Frontal cortex (tissue), 4 donors: ENCODE results near the gene CBX2. TPM values are rescaled to one million over a fixed set of nuclear protein-coding genes. Genes with fewer than 3 reads are reported as not detected.
"Not testable (repeated sequence)": the region's sequence is repeated elsewhere in the genome, so short reads cannot be mapped to it uniquely, and the experiment has no call there.

Experiments used
- DNase-seq, 2 donors: peaks; one replicate each; pipeline ENCODE4 v3.0.0; 2012; ENCODE audit warnings: low spot score in 2 of 2
- FAIRE-seq: peaks from 2 replicates; lab custom pipeline; 2012; peaks lifted over from hg19 to GRCh38; lab: Jason Lieb, UNC
- total RNA-seq: library from RNA; depleted of rRNA; stranded (reverse); fragments of >200 nt; gene quantifications from one replicate; pipeline ENCODE4 v1.2.3, GENCODE V29; 2014
- donor health status: control.
- donor health status: control.
- donor health status: control.

The CBX2 gene
- total RNA-seq, 1 donor from 2014 or later = 6.1 TPM

DNA sequence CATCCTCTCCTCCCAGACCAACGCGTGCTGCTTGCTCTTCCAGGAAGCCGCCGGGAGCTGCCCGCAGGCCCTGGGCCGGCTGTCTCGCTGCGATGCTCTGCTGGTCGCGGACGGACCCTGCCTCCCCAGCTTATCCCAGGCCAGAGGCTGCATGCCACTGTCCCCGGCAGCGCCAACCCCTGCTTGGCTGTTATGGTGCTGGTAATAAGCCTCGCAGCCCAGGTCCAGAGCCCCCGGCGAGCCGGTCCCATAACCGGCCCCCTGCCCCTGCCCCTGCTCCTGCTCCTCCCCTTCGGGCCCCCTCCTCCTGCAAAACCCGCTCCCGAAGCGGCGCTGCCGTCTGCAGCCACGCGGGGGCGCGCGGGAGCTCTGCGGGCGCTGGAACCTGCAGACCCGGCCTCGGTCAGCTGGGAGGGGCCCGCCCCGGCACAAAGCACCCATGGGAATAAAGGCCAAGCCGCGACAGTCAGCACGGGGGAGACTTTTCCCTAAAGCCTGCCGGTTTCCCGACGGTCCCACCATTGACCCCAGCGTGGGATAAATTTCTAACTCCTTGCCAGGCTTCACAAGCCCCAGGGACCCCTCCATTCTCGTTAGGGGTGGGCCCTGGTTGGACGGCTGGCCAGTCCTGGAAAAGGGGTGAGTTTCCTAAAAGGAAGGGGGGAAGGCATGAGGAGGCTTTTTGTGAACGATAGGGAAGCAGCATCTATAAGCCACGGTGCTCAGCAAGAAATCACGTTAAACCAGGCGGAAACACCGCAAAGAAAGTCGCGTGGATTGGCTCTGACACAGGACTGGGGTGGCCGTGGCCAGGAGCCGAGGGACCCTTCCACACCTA, 36.0 kb upstream of the CBX2 start:
- peak; percentile 72 to 86 for DNase-seq
- no peak for FAIRE-seq

DNA sequence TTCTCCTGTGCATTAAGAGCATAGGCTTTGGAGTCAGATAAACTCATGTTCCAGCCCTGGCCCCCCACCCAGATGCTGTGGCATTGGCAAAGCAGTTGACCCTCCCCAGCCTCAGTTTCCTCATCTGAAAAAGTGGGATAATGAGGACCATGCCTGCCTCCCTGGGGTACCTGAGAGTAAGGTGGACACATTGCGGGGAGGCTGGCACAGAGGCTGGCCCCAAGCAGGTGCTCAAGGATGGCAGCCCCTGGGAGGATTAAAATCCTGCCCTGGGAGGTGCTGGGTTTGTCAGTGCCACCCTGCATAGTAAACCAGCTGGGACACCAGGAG, 35.4 kb upstream of the CBX2 start:
- DNase-seq (no peak), FAIRE-seq (no peak)

DNA sequence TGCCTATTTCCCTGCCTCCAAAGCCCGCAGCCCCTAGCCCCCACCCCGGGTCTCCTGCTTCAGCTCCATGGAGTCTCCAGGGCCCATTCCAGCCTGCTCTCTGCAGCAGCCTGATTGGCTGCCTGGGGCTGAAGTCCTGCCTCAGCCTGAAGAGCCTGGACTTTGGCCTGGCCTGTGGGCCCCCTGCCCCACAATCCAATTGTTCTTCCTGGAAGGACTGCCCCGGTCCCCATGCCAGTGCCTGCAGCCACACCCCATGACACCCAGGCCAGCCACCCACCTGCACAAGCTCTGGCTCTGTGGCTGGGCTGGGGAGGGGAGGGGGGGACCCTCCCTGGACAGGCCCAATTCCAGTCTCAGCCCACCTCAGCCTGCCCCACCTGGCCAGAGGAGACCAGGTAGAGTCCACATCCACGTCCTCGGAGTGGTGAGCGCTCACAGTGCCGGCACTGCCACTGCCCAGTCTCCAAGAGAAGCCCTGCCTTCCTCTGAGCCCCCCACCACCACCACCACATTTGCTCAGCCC, 34.9 kb upstream of the CBX2 start:
- DNase-seq (no peak), FAIRE-seq (no peak)

DNA sequence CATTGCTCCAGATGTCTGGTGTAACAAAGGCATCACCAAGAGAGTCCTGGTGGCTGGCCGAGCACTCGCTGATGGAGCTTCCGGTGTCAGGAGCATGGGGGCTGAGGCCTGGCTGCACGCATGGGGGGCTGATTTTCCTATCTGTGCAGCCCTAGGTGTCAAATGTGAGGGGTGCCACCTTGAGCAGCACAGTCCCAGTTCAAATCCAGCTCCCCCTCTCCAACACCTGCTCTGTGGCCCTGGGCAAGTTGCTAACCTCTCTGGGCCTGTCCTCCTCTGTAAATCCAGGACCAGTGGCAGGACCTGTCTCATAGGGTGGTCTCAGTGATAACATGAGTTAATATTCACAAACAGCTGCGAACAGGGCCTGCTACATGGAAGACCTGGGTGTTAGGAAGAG, 34.3 kb upstream of the CBX2 start:
- no peak for FAIRE-seq
- DNase-seq = no peak

DNA sequence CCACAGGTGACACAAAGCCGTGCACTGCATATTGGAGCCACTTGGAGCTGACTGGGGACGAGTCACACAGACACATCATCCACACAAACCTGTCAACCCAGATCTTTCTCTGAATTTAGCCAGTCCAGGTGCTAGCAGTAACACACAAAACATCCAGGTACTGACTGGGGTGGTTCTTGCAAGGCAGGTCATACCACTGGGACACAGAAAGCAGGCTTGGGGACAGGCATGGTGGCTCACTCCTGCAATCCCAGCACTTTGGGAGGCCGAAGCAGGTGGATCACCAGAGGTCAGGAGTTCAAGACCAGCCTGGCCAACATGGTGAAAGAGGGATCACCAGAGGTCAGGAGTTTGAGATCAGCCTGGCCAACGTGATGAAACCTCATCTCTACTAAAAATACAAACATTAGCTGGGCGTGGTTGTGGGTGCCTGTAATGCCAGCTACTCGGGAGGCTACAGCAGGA, 32.3 kb upstream of the CBX2 start:
- FAIRE-seq = no peak
- no peak for DNase-seq

DNA sequence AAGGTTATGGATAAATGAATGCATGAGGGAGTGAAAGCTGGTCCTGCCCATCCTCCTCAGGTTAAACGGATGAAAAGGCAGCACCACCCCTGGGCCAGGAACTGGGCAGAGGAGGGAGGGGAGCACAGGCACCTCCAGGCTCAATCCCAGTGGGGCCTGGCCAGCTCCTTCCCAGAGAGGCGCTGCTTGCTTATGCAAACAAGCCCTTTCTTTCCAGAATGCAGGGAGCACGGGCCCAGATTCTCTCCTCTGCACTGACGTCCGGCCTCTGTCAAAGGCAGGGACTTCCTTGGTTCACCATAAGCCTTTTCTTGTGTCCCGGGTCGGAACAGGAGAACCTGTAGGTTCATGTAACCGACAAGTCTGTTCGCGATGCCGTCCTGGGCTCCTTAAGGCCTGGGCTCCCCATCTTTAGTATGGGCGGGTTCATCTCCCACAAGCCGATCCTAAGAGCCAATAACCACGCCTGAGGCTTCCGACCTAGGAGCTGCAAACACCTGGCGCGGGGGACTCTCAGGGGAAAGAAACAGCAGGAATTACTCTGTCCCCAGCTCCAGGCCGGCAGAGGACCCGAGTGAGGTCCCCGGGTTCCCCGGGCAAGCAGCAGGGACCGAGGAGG, 30.9 kb upstream of the CBX2 start:
- FAIRE-seq (no peak), DNase-seq (no peak)

DNA sequence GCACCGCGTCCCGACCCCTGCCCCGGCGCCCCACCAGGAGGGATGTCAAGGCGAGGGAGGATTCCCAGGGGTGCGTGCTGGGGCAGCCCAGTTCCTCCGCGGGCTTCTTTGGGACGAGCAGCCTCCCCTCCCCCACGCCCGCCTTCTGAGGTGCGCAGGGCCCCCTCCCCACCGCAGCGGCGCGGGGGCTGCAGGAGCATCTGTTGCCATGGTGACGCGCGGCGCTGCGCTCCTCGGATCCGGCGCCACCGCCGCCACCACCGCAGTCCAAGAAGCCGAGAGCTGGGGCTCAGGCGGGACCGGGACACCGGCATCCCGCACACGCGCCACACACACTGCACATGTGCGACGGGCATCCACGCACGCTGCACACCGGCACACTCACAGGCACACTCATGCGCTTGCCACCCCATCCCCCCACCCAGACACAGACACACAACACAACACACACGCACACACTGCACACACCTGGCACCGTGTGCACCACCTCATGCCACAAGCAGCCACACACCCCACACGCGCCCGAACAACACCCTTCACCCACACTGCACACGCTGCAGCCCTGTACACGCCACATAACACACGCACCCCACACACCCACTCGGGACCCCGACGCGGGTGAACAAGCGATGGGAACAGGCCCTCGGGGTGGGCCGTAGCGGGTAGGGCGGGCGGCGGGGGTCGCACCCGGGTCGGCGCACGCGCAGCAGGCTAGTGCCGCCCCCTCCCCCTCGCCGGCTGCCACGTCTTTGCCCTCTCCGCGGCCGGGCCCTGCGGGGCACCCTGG, 30.2 kb upstream of the CBX2 start:
- FAIRE-seq = no peak
- DNase-seq = peak; percentile 39 to 56

DNA sequence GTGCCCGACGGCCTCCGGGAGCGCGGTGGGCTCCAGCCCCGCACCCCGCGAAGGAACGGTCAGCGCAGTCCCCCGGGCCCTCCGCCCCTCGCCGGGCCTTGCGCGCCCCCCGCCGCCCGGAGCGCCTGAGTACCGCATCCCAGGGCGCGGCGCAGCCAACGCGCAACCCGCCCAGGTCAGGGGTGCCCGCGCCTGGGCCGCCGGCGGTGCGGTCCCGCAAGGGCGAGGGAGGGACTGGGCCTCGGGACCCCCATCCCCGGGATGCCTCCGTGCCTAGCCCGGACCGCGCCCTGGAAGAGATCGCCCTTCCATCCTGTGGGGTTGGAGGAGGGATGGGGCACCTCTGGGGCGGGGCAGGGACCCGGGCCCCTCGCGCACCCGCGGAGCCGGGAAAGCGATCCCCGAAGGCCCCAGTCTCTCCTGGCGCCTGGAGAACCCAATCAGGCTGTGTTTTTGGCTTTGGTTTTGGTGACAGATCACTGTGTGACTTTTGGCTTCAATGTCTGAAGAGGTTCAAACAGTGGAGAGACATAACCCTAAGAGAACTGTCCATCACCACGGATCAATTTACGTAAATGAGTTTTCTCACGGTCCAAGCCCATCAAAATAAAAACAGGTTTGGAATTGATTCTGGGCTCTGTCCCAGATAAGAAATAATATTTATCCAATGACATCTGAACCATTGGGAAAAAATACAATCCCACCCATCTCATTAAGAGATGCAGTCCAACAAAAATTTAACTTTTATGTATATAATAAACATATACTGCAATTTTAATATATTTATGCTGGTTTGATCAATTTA, 29.5 kb upstream of the CBX2 start:
- DNase-seq (no peak), FAIRE-seq (no peak)

DNA sequence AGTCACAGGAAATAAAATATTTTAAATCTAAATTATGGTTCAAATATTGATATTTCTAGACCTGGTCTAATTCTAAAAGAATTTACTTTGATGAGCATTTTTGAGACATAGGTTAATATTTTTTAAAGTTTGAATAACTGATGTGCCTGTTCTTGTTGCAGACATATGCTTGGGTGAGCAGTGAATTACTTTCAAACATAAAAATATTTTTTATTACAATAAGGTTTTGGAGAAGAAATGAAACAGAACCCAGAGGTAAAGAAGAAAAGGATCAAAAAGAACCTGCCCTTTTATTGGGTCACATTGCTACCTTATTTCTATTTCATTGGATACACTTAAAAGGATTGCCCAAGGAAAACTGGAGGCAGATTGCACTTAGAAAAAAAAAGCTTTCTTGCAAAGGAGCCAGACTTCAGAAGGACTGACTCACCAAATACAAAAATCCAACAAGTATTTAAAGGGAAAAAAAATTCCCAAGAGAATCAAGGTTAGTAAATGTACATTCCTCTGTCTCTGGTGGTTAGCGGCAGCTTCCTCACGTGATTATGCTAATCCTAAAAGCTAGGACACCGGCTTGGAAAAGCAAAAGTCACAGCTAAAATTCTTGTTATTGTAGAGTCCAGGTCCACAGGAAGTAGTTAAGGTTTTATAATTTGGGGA, 28.7 kb upstream of the CBX2 start:
- no peak for FAIRE-seq
- no peak for DNase-seq

DNA sequence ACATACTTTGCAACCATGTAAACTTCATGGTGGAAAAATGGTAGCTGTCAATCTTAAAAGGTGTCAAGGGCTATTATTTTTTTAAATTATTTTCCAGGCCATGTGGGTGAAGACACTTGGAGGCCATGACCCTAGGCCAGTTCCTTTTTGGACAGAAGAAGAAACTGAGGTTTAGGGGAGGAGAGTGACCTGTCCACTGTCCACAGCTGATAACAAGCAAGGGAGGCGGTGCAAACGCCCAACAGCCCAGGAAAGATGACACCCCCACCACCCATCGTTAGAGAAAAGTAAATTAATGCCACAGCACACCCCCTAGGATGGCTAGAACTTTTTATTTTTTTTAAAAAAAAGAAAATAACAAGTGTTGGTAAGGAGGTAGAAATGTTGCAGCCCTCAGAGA, 28.0 kb upstream of the CBX2 start:
- DNase-seq (no peak), FAIRE-seq (no peak)

DNA sequence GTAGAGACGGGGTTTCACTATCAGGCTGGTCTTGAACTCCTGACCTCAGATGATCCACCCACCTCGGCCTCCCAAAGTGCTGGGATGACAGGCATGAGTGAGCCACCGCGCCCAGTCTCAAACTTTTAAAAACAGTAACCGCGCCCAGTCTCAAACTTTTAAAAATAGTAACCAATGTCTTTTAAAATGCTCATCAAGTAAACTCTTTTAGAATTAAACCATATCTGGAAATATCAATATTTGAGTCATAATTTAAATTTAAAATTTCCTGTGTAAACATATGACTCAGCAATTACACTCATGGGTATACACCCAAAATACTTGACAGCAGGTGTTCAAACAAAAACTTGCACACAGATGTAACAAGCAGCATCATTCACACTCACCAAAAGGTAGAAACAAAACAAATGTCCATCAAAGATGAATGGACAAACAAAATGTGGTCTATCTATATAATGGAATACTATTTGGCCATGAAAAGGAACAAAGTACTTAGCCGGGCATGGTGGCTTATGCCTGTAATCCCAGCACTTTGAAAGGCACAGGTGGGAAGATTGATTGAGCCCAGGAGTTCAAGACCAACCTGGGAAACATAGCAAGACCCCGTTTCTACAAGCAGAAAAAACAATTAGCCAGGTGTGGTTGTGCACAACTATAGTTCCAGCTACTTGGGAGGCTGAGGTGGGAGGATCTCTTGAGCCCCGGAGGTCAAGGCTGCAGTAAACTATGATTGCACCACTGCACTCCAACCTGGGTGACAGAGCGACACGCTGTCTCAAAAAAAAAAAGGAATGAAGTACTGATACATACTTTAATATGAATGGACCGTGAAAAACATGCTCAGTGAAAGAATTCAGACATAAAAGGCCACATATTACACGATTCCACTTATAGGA, 27.1 kb upstream of the CBX2 start:
- DNase-seq (no peak), FAIRE-seq (no peak)

DNA sequence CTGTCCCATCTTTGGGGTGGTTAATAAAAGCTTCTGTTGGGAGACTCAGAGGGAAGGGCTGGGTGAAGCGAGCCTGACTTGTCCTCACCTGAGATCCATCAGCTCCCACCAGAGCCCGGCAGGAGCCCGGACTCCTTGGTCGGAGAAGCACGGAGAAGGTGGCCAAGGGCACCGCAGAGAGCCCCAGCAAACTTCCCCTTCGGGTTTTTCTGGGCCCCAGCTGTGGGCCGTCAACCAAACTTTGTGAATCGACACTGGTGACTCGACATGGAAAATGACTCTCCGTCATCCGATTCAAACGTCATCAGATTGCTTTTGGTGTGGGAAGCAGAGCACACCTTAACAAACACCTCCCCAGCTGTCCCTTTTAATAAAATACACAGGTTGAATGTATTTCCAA, 25.8 kb upstream of the CBX2 start:
- no peak for FAIRE-seq
- DNase-seq = no peak

DNA sequence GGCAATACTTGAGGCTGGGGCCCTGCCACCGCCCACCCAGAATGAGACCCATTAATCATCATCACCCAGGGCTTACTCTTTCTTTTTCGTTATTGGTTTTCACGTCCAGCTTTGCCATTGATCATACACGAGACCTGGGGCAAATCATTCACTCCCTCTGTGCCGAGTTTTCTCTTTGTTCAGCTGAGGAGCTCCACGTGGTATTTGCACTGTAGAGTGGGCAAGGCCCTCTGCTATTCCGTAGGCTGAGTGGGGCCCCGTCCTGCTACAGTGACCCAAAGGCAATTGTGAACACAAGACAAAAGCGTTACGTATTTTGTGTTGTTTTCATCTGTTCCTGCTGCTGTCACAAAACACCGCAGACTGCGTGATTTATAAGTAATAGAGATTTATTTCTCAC, 23.6 kb upstream of the CBX2 start:
- DNase-seq (no peak), FAIRE-seq (no peak)

DNA sequence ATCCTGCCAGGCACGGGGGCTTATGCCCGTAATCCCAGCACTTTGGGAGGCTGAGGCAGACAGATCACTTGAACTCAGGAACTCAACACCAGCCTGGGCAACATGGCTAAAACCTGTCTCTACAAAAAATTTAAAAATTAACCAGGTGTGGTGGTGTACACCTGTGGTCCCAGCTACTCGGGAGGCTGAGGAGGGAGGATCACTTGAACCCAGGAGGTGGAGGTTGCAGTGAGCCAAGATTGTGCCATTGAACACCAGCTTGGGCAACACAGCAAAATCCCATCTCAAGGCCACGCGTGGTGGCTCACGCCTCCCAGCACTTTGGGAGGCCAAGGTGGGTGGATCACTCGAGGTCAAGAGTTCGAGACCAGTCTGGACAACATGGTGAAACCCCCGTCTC, 23.0 kb upstream of the CBX2 start:
- not testable (repeated sequence) for DNase-seq, FAIRE-seq

DNA sequence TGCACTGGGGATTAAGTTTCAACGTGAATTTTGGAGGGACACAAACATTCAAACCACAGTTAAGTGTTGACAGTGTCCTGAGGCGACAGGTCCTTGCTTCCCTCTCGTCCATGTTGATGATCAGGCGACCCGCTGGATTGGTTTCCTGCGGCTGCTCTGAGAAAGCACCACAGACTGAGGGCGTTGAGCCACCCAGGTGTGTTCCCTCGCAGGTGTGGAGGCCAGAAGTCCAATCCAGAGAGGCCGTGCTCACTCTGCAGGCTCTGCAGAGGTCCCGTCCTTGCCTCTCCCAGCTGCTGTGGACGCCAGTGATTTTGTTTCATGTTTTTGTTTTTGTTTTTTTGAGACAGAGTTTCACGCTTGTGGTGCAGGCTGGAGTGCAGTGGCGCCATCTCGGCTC, 22.4 kb upstream of the CBX2 start:
- no peak for FAIRE-seq
- no peak for DNase-seq

DNA sequence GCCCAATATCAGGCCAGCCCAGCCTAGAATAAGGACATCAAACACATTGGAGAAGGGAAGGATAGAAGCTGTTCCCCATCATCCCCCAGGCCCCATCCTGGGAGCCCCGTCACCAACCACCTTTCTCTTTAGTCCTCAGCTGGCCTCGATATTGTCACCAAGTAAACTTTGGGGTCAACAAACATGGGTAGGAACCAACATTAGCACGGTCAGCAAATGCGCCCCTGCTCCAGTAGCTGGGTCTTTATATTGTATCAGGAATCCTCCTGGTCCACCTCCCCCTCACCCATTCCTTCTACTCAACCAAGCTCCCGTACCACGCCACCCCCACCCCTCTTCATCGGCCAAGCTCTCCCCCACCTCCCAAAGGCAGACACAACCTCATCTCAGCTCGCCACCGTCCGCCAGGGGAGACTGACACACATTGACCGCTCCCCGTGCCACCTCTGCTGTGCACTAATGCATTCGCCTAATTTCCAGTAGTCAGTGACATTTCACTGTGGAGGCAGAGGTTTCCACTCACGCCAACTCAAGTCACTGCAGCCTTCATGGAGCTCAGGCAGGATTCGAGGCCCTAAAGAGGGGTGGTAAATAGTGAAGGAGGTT, 20.7 kb upstream of the CBX2 start:
- DNase-seq = no peak
- FAIRE-seq = no peak

DNA sequence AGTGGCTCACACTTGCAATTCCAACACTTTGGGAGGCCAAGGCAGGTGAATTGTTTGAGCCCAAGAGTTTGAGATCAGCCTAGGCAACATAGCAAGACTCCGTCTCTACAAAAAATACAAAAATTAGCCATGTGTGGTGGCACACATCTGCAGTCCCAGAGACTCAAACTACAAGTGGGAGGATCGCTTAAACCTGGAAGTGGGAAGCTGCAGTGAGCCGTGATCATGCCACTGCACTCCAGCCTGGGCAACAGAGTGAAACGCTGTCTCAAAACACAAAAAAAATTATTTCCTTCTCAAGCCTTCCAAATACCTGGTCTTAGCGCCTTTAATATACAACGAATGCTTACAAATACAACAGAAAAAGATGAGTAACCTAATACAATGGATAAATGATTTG, 19.7 kb upstream of the CBX2 start:
- FAIRE-seq = no peak

More for the DNA sequence above, 19.7 kb upstream of the CBX2 start:
- DNase-seq = no peak
